HG03342 (cell line): ENCODE measurements around the gene SREBF2.
"Not testable (repeated sequence)": the region's sequence is repeated elsewhere in the genome, so short reads cannot be mapped to it uniquely, and the experiment has no call there.

Source experiments
- ATAC-seq: cut with Tn5 transposase; IDR thresholded peaks from one replicate; pipeline ENCODE4 v1.9.1; 2021; ENCODE audit warnings: mild to moderate bottlenecking, moderate library complexity; ENCODE audit not compliant: unreplicated experiment

Gene SREBF2

GRCh38 chr22:41841085-41841712, 8.3 kb downstream of the SREBF2 start:
- ATAC-seq, result no peak

- no peak for ATAC-seq
Measured at GRCh38 chr22:41842996-41843970, 10.4 kb downstream of the SREBF2 start.

GRCh38 chr22:41844036-41844435, 11.1 kb downstream of the SREBF2 start:
- ATAC-seq, result no peak

GRCh38 chr22:41844513-41844912, 11.6 kb downstream of the SREBF2 start:
- no peak for ATAC-seq

- no peak for ATAC-seq
Measured at GRCh38 chr22:41845380-41846267, 12.7 kb downstream of the SREBF2 start.

GRCh38 chr22:41846268-41846987, 13.5 kb downstream of the SREBF2 start:
- no peak for ATAC-seq

GRCh38 chr22:41847300-41847699, 14.4 kb downstream of the SREBF2 start:
- ATAC-seq, result no peak

- no peak for ATAC-seq
Measured at GRCh38 chr22:41848468-41848867, 15.6 kb downstream of the SREBF2 start.

GRCh38 chr22:41856469-41856868, 23.6 kb downstream of the SREBF2 start:
- no peak for ATAC-seq

- no peak for ATAC-seq
Measured at GRCh38 chr22:41857155-41857859, 24.4 kb downstream of the SREBF2 start.

- no peak for ATAC-seq
Measured at GRCh38 chr22:41857860-41858199, 24.9 kb downstream of the SREBF2 start.

- peak; percentile 42 for ATAC-seq
Measured at GRCh38 chr22:41862160-41862529, 29.2 kb downstream of the SREBF2 start.

GRCh38 chr22:41862530-41863266, 29.8 kb downstream of the SREBF2 start:
- peak; percentile 39 for ATAC-seq

GRCh38 chr22:41863472-41863871, 30.6 kb downstream of the SREBF2 start:
- no peak for ATAC-seq

GRCh38 chr22:41868556-41868955, 35.7 kb downstream of the SREBF2 start:
- no peak for ATAC-seq

- not testable (repeated sequence) for ATAC-seq
Measured at GRCh38 chr22:41870081-41870480, 37.2 kb downstream of the SREBF2 start.

GRCh38 chr22:41870786-41871185, 37.9 kb downstream of the SREBF2 start:
- no peak for ATAC-seq

GRCh38 chr22:41873391-41873790, 40.5 kb downstream of the SREBF2 start:
- ATAC-seq, result no peak

- no peak for ATAC-seq
Measured at GRCh38 chr22:41874090-41874489, 41.2 kb downstream of the SREBF2 start.
